DMS53 (cell line): Measurements from ENCODE around the gene ZCCHC7.
A peak's percentile ranks its signal among the peaks of the same experiment; 100 is the strongest.
"Not testable (repeated sequence)": the region's sequence is repeated elsewhere in the genome, so short reads cannot be mapped to it uniquely, and the experiment has no call there.

Source experiments
- DNase-seq: peaks from one replicate; lab custom pipeline; 2025; lab: John Stamatoyannopoulos, UW

ZCCHC7 gene

GRCh38 chr9:37119907-37120842, at the start of gene ZCCHC7:
Gene ZCCHC7 (plus strand): TSS chr9:37120574.
- peak; percentile 98 for DNase-seq

GRCh38 chr9:37074790-37075189, 45.6 kb upstream of the ZCCHC7 start:
- DNase-seq, result not testable (repeated sequence)

- peak; percentile 96 for DNase-seq
Measured at GRCh38 chr9:37079370-37080164, 40.8 kb upstream of the ZCCHC7 start.

- peak; percentile 59 for DNase-seq
Measured at GRCh38 chr9:37080165-37080628, 40.2 kb upstream of the ZCCHC7 start.

- DNase-seq, result not testable (repeated sequence)
Measured at GRCh38 chr9:37081507-37081906, 38.9 kb upstream of the ZCCHC7 start.

GRCh38 chr9:37082214-37082765, 38.1 kb upstream of the ZCCHC7 start:
- DNase-seq, result no peak

- DNase-seq, result no peak
Measured at GRCh38 chr9:37083654-37084053, 36.7 kb upstream of the ZCCHC7 start.

GRCh38 chr9:37085233-37085632, 35.1 kb upstream of the ZCCHC7 start:
- DNase-seq, result no peak

- peak; percentile 41 for DNase-seq
Measured at GRCh38 chr9:37092714-37093295, 27.6 kb upstream of the ZCCHC7 start.

GRCh38 chr9:37094751-37095150, 25.6 kb upstream of the ZCCHC7 start:
- no peak for DNase-seq

- no peak for DNase-seq
Measured at GRCh38 chr9:37096628-37097027, 23.7 kb upstream of the ZCCHC7 start.

- DNase-seq, result no peak
Measured at GRCh38 chr9:37097294-37097693, 23.1 kb upstream of the ZCCHC7 start.

- peak; percentile 20 for DNase-seq
Measured at GRCh38 chr9:37100327-37100726, 20.0 kb upstream of the ZCCHC7 start.

- DNase-seq, result no peak
Measured at GRCh38 chr9:37100741-37101140, 19.6 kb upstream of the ZCCHC7 start.

- DNase-seq, result no peak
Measured at GRCh38 chr9:37102486-37102885, 17.9 kb upstream of the ZCCHC7 start.

GRCh38 chr9:37104183-37104889, 16.0 kb upstream of the ZCCHC7 start:
- peak; percentile 31 for DNase-seq

- DNase-seq, result no peak
Measured at GRCh38 chr9:37105234-37105633, 15.1 kb upstream of the ZCCHC7 start.

GRCh38 chr9:37107701-37108100, 12.7 kb upstream of the ZCCHC7 start:
- no peak for DNase-seq

- not testable (repeated sequence) for DNase-seq
Measured at GRCh38 chr9:37114442-37114841, 5.9 kb upstream of the ZCCHC7 start.

GRCh38 chr9:37117956-37118355, 2.4 kb upstream of the ZCCHC7 start:
- DNase-seq, result no peak

GRCh38 chr9:37119360-37119759, 1.0 kb upstream of the ZCCHC7 start:
- DNase-seq, result peak; percentile 58
